ENCODE results near the gene CPZ. TPM values are rescaled to one million over a fixed set of nuclear protein-coding genes. Genes with fewer than 3 reads are reported as not detected.

Gene CPZ
- total and polyA plus RNA-seq, 2 experiments from 2014 or later: 13.4 to 19.0 TPM

DNA sequence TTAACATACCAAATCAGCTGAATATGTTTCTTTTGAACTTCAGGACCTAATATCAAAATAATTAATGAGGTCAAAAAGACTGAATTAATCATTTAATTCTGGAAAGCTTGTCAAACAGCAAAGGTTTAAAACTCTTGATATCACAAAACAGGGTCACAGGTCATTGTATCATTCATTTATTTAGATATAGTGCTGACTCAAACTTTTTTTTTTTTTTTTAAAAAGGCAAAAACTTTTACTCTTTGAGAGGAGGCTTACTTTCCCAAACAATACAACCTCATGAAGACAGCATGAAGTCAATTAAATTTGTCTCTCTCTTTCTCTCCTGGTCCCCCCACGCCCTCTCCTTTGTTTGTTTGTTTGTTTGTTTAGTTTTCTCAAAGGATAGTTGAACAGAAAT lies 28.0 kb upstream of the CPZ start:
- no peaks in the 10 kb centered on the region for H3F3A ChIP-seq (ENCODE audit: insufficient read depth)
- no peak overlapping the region for H3K9ac ChIP-seq
- no peaks in the 10 kb centered on the region for H3K4me1 ChIP-seq (ENCODE audit: insufficient read depth)
- H4K20me1 ChIP-seq (ENCODE audit: insufficient read depth): no peaks in the 10 kb centered on the region
- no peaks in the 10 kb centered on the region for H3K9me2 ChIP-seq (ENCODE audit: insufficient read depth)
- 0 out of 2 replicates have a peak, but pooled peaks cover 4% of the 10 kb centered on the region for H3K27me3 ChIP-seq (replicated peaks; ENCODE audit: insufficient read depth)
- WGBS, 2 experiments (ENCODE audit: low coverage in 1 of 2, low lambda C conversion rate in 2 of 2, missing lambda C conversion rate in 2 of 2): 11 to 18% methylated on average over 1 of the region's 1 CpG
- in situ Hi-C loops (cut with MboI): no loop called here
- no peaks in the 10 kb centered on the region for H3K79me2 ChIP-seq (ENCODE audit: insufficient read depth)
- no peaks in the 10 kb centered on the region for H3K9me3 ChIP-seq (ENCODE audit: low read depth)
- H2AFZ ChIP-seq: no peak overlapping the region
- no peak overlapping the region for H3K4me2 ChIP-seq (ENCODE audit: unreplicated experiment)
- DNase-seq: no peak
- no peaks in the 10 kb centered on the region for H3K36me3 ChIP-seq (ENCODE audit: low read depth)
- H3K4me3 ChIP-seq: no peak overlapping the region
- TF ChIP-seq EZH2phosphoT487 (IDR thresholded peaks at IDR 0.05; ENCODE audit: insufficient read depth, low read depth): no peak
- TF ChIP-seq EZH2 (IDR thresholded peaks at IDR 0.05; ENCODE audit: insufficient read depth, poor library complexity, severe bottlenecking): no peak
- no peak overlapping the region for H3K27ac ChIP-seq

DNA sequence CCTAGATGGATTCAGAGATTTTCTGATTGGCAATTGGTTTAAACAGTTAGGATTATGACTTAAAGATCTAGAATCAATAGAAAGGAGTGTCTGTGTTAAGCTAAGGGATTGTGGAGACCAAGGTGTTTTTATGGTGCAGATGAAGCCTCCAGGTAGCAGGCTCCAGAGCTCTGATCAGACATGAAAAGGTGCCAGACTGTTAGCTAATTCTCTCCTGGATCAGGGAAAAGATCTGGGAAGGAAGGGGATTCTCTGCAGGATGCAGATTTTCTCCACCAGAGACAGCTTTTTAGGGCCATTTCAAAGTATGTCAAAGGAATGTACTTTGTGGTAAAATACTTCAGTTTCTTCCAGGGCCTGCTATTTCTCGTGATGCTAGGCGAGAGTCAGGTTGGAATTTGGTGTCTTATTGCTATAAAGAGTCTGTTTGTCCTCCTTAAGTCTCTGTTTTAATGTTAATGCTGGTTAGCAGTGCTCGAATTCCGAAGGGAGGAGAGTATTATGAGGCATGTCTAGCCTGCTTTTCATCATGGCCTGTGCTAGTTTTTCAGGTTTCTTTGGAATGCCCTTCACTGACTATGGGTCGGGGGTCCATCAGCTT lies 24.4 kb upstream of the CPZ start:
- Histone ChIP-seq H3K27me3 (replicated peaks; ENCODE audit: insufficient read depth) (0 out of 2 replicates have a peak, but pooled peaks cover 4% of the 10 kb centered on the region), H2AFZ (no peak overlapping the region), H3F3A (ENCODE audit: insufficient read depth) (no peaks in the 10 kb centered on the region), H3K79me2 (ENCODE audit: insufficient read depth) (no peaks in the 10 kb centered on the region), H4K20me1 (ENCODE audit: insufficient read depth) (no peaks in the 10 kb centered on the region), H3K27ac (no peak overlapping the region), H3K9me3 (ENCODE audit: low read depth) (no peaks in the 10 kb centered on the region), H3K36me3 (ENCODE audit: low read depth) (no peaks in the 10 kb centered on the region), H3K4me3 (no peak overlapping the region), H3K4me1 (ENCODE audit: insufficient read depth) (no peaks in the 10 kb centered on the region), H3K4me2 (ENCODE audit: unreplicated experiment) (no peak overlapping the region), H3K9me2 (ENCODE audit: insufficient read depth) (no peaks in the 10 kb centered on the region), H3K9ac (no peak overlapping the region)
- no peak for TF ChIP-seq EZH2phosphoT487 (IDR thresholded peaks at IDR 0.05; ENCODE audit: insufficient read depth, low read depth)
- TF ChIP-seq EZH2 (IDR thresholded peaks at IDR 0.05; ENCODE audit: insufficient read depth, poor library complexity, severe bottlenecking): no peak
- WGBS, 2 experiments (ENCODE audit: low coverage in 1 of 2, low lambda C conversion rate in 2 of 2, missing lambda C conversion rate in 2 of 2): 63 to 66% methylated on average over 5 of the region's 5 CpGs
- no peak for DNase-seq
- in situ Hi-C loops (cut with MboI): no loop called here

GRCh38 chr4:8570201-8570600 lies 22.4 kb upstream of the CPZ start:
- TF ChIP-seq EZH2 (IDR thresholded peaks at IDR 0.05; ENCODE audit: insufficient read depth, poor library complexity, severe bottlenecking): no peak
- TF ChIP-seq EZH2phosphoT487 (IDR thresholded peaks at IDR 0.05; ENCODE audit: insufficient read depth, low read depth): no peak
- 80 to 95% methylated on average over 1 of the region's 1 CpG for WGBS, 2 experiments (ENCODE audit: low coverage in 1 of 2, low lambda C conversion rate in 2 of 2, missing lambda C conversion rate in 2 of 2)
- DNase-seq: no peak
- no peaks in the 10 kb centered on the region for H3K4me1 ChIP-seq (ENCODE audit: insufficient read depth)
- in situ Hi-C loops (cut with MboI): no loop called here
- H2AFZ ChIP-seq: no peak overlapping the region
- no peaks in the 10 kb centered on the region for H3F3A ChIP-seq (ENCODE audit: insufficient read depth)
- H4K20me1 ChIP-seq (ENCODE audit: insufficient read depth): no peaks in the 10 kb centered on the region
- no peak overlapping the region for H3K4me3 ChIP-seq
- no peaks in the 10 kb centered on the region for H3K9me3 ChIP-seq (ENCODE audit: low read depth)
- no peaks in the 10 kb centered on the region for H3K36me3 ChIP-seq (ENCODE audit: low read depth)
- H3K27me3 ChIP-seq (replicated peaks; ENCODE audit: insufficient read depth): peaks cover 5% of the 10 kb centered on the region; the same call in 1 of the 2 replicates
- no peaks in the 10 kb centered on the region for H3K79me2 ChIP-seq (ENCODE audit: insufficient read depth)
- H3K4me2 ChIP-seq (ENCODE audit: unreplicated experiment): no peak overlapping the region
- H3K9me2 ChIP-seq (ENCODE audit: insufficient read depth): no peaks in the 10 kb centered on the region
- H3K9ac ChIP-seq: no peak overlapping the region
- H3K27ac ChIP-seq: no peak overlapping the region

DNA sequence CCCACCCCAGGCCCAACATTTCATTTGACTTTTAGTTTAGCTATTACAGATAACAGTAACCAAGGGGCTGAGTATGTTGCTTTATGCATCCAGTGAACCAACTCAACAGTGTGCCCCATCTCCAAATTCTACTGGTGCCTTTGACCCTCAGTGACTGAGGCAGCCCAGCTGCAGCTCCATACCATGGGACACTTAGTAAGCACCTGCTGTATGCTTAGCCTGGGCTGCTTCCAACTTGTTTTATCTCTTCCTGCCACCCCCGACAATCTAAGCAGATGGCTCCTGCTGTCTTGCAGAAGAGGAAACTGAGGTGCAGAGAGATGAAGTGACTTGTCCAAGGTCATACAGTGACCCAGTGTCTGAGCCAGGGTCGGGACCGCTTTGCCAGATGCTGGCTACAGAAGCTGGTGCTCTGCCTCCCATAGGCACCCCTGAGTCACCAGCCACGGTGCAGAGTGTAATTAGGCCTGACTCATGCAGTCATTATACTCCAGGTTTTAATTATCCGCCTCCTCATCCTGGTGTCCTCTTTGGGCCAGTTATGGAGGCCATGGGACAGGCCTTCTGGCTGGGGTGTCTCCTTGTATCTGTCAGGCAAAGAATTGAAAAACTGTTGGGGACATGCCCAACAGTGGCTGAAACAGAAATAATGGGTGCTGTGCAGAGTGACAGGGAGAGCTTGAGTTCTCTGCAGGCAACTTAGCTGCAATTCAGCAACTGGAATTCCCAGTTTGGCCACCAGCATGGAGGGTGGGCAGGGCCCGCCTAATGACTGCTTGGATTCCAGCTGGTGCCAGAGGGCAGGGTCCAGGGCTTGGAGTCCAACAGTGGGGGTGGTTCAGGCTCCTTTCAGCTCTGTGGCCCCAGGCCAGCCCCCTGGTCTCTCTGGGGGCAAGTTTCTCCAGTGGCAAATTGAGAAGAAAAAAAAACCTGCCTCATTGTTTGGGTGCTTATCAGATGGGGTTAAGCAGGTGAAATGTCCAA lies 20.6 kb upstream of the CPZ start:
- no peaks in the 10 kb centered on the region for H3F3A ChIP-seq (ENCODE audit: insufficient read depth)
- H2AFZ ChIP-seq: no peak overlapping the region
- H3K9ac ChIP-seq: no peak overlapping the region
- no peak for TF ChIP-seq EZH2phosphoT487 (IDR thresholded peaks at IDR 0.05; ENCODE audit: insufficient read depth, low read depth)
- no peak for TF ChIP-seq EZH2 (IDR thresholded peaks at IDR 0.05; ENCODE audit: insufficient read depth, poor library complexity, severe bottlenecking)
- no peaks in the 10 kb centered on the region for H3K9me2 ChIP-seq (ENCODE audit: insufficient read depth)
- H4K20me1 ChIP-seq (ENCODE audit: insufficient read depth): no peaks in the 10 kb centered on the region
- peak; percentile 50 for DNase-seq
- no peak overlapping the region for H3K4me3 ChIP-seq
- in situ Hi-C loops (cut with MboI): no loop called here
- H3K27ac ChIP-seq: no peak overlapping the region
- no peak overlapping the region for H3K4me2 ChIP-seq (ENCODE audit: unreplicated experiment)
- no peaks in the 10 kb centered on the region for H3K36me3 ChIP-seq (ENCODE audit: low read depth)
- WGBS, 2 experiments (ENCODE audit: low coverage in 1 of 2, low lambda C conversion rate in 2 of 2, missing lambda C conversion rate in 2 of 2): 32 to 43% methylated on average over 6 of the region's 6 CpGs
- H3K27me3 ChIP-seq (replicated peaks; ENCODE audit: insufficient read depth): peaks cover 8% of the 10 kb centered on the region; the same call in 1 of the 2 replicates
- no peaks in the 10 kb centered on the region for H3K79me2 ChIP-seq (ENCODE audit: insufficient read depth)
- no peaks in the 10 kb centered on the region for H3K4me1 ChIP-seq (ENCODE audit: insufficient read depth)
- H3K9me3 ChIP-seq (ENCODE audit: low read depth): no peaks in the 10 kb centered on the region
